ENCODE results near the gene CTNNA2. TPM values are rescaled to one million over a fixed set of nuclear protein-coding genes. Genes with fewer than 3 reads are reported as not detected.

CTNNA2 gene
- total and polyA plus RNA-seq, 8 donors, result 0.08 to 0.56 (median 0.17) TPM; not detected in 2

DNA sequence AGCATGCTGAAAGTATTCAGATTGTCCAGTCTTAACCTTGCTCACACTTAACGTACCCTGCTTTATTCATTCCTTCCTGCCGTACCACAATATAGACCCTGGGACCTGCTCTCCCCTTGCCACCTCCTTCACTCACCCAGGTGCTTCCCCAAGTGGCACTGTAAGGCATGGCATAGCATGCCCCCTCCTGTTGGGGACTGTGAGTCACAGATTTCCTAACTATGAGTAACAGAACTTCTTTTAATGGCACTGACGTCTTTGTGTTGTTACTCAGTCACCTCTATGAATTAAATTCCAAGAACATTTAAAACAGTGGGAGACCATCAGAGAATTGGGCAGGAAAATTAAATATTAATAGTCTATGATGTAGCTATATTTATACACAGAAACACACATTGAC is 117.2 kb downstream of the CTNNA2 start:
- TF ChIP-seq, protein P1, sequence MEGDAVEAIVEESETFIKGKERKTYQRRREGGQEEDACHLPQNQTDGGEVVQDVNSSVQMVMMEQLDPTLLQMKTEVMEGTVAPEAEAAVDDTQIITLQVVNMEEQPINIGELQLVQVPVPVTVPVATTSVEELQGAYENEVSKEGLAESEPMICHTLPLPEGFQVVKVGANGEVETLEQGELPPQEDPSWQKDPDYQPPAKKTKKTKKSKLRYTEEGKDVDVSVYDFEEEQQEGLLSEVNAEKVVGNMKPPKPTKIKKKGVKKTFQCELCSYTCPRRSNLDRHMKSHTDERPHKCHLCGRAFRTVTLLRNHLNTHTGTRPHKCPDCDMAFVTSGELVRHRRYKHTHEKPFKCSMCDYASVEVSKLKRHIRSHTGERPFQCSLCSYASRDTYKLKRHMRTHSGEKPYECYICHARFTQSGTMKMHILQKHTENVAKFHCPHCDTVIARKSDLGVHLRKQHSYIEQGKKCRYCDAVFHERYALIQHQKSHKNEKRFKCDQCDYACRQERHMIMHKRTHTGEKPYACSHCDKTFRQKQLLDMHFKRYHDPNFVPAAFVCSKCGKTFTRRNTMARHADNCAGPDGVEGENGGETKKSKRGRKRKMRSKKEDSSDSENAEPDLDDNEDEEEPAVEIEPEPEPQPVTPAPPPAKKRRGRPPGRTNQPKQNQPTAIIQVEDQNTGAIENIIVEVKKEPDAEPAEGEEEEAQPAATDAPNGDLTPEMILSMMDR (IDR thresholded peaks at IDR 0.05), result no peak
- no peaks in the 10 kb centered on the region for H3K4me1 ChIP-seq
- ATAC-seq (peak; percentile 80), DNase-seq (no peak)
- H3K4me3 ChIP-seq, result no peak overlapping the region
- no peaks in the 10 kb centered on the region for H3K9me3 ChIP-seq
- no peak overlapping the region for H3K27ac ChIP-seq
- no peaks in the 10 kb centered on the region for H3K36me3 ChIP-seq
- intact Hi-C loops (cut with DNase I), result no loop called here
- H3K27me3 ChIP-seq, result no peaks in the 10 kb centered on the region

DNA sequence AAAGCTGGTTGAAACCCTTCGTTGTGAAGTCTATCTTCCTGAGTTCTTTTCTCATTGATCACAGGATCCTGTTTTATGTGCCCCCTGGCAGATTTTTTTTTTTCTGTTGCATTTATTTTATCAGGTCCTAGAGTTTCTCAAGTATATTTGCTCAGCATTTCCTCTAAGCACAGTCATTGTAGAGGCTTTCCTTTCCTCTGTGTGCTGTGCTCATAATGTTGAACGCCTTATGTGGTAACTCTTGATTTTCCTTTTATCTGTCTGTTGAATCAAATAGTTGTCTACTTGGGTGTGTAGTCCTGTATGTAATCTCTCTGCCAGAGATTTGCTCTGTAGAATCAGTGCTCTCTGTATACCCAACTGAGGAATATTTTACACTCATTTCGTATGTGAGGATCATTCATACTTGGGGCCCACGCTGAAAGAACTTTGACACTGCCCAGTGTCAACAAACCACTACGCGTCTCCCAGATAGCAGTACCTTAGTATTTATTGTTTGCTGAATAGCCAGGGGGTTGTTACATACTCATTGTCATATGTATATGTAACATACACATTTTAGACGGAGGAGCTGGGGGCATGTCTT is 118.2 kb downstream of the CTNNA2 start:
- Histone ChIP-seq H3K9me3 (no peaks in the 10 kb centered on the region), H3K27ac (no peak overlapping the region), H3K4me1 (no peaks in the 10 kb centered on the region), H3K36me3 (no peaks in the 10 kb centered on the region), H3K4me3 (no peak overlapping the region), H3K27me3 (no peaks in the 10 kb centered on the region)
- no peak for DNase-seq
- peak; percentile 89 for ATAC-seq
- TF ChIP-seq, protein P1 (IDR thresholded peaks at IDR 0.05), result no peak
- intact Hi-C loops (cut with DNase I), result no loop called here

DNA sequence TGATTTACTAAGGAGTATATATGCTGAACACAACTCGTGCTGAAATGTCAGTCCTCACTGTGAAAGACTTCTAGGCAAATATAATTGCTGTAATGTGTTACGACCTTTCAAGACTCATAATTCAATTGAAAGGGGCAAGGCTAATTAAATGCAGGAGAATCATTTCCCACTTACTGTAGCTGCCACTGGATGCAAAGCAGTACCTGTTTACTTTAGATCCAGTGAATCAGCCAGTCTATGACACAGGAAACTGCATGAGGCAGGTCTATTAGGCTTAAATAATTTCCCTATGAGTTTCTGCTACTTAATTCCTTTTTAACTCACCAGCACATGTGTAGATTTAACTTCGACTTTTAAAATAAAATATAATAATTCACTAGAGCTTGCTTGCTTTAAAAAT is 125.6 kb downstream of the CTNNA2 start:
- Histone ChIP-seq H3K27ac (no peak overlapping the region), H3K9me3 (no peaks in the 10 kb centered on the region), H3K4me1 (no peaks in the 10 kb centered on the region), H3K27me3 (no peaks in the 10 kb centered on the region), H3K4me3 (no peak overlapping the region), H3K36me3 (no peaks in the 10 kb centered on the region)
- no peak for DNase-seq
- intact Hi-C loops (cut with DNase I), result no loop called here
- peak; percentile 50 for ATAC-seq
- TF ChIP-seq, protein P1 (IDR thresholded peaks at IDR 0.05), result no peak

DNA sequence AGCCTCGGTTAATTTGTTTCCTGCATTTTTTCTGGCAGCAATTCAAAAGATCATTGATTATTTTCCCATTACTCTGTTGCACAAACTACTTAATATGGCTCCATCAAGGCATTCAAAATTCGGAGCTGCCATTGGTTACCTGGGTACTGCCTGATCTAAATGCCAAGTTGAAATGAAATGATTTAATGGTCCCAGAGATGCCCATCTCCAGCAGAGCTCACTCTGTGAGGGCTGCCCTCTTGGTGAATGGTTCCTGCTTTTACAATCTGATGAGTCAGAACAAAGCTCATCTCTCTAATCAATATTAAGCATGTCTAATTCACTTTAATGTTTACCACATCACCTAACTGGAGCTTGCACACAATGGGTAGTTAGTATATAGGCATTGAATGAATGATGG is 126.1 kb downstream of the CTNNA2 start:
- H3K27ac ChIP-seq, result no peak overlapping the region
- H3K36me3 ChIP-seq, result no peaks in the 10 kb centered on the region
- DNase-seq, result no peak
- ATAC-seq, result no peak
- intact Hi-C loops (cut with DNase I), result no loop called here
- H3K27me3 ChIP-seq, result no peaks in the 10 kb centered on the region
- H3K9me3 ChIP-seq, result no peaks in the 10 kb centered on the region
- TF ChIP-seq, protein P1 (IDR thresholded peaks at IDR 0.05), result no peak
- H3K4me1 ChIP-seq, result no peaks in the 10 kb centered on the region
- no peak overlapping the region for H3K4me3 ChIP-seq

DNA sequence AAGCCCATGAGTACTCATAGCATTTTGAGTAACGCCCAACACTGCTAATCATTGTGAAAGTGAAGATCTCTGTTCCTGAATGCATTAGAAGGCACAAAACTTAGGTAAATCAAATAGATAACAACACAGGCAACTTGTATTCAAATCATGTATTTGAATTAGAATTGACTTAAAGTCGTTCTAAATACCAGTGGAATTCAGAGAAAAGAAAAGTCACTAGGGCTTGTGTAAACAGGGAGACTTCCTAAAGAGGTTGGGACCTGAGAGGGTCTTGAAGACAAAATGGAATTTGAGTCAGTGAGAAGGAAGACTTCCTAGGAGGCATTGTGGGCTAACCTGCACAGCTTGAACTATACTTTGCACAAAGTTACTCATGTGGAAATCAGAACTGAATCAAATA is 127.2 kb downstream of the CTNNA2 start:
- Histone ChIP-seq H3K9me3 (no peaks in the 10 kb centered on the region), H3K27me3 (no peaks in the 10 kb centered on the region), H3K4me1 (no peaks in the 10 kb centered on the region), H3K27ac (no peak overlapping the region), H3K4me3 (no peak overlapping the region), H3K36me3 (no peaks in the 10 kb centered on the region)
- DNase-seq, result no peak
- intact Hi-C loops (cut with DNase I), result no loop called here
- ATAC-seq, result no peak
- TF ChIP-seq, protein P1 (IDR thresholded peaks at IDR 0.05), result no peak

Data from left lung (tissue), 10 donors.